ENCODE results near the gene E2F2. TPM values are rescaled to one million over a fixed set of nuclear protein-coding genes. Genes with fewer than 3 reads are reported as not detected.

Gene E2F2
- total RNA-seq, 1 experiment from 2014 or later = 8.1 TPM

DNA sequence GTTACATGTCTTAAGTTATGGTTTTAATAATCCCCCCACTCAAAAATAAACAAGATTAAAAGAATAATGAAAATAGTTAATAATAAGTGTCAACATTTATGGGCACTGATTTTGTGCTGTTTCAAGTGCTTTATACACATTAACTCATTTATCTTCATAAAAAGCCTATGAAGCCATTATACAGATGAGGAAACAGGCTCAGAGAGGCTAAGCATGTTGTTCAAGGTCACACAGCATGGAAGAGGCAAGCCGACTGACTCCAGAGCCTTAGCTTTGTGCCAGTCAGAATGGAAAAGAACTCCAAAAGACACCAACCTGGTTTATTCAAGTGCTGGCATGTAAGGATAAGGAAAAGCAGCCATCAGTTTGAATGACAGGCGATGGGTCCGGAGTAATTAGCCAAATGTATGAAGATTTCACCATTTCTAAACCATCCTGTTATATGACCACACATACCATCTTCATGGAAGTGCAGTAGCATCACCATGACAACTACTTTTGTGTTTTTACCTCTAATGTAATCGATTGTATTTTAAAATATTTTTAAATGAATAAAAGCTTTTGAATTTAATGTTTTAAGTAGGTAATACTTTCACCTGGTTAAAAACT, 42.6 kb upstream of the E2F2 start:
- no TSS peak for BruUV-seq (replicated peaks)
- no peak overlapping the region for H3K4me3 Mint-ChIP-seq (ENCODE audit: low read depth, unreplicated experiment)
- H3K9me3 Mint-ChIP-seq (ENCODE audit: low read depth, unreplicated experiment) = no peaks in the 10 kb centered on the region
- peaks cover 6% of the 10 kb centered on the region for H3K27me3 Mint-ChIP-seq (ENCODE audit: unreplicated experiment)
- TF ChIP-seq, protein P1, sequence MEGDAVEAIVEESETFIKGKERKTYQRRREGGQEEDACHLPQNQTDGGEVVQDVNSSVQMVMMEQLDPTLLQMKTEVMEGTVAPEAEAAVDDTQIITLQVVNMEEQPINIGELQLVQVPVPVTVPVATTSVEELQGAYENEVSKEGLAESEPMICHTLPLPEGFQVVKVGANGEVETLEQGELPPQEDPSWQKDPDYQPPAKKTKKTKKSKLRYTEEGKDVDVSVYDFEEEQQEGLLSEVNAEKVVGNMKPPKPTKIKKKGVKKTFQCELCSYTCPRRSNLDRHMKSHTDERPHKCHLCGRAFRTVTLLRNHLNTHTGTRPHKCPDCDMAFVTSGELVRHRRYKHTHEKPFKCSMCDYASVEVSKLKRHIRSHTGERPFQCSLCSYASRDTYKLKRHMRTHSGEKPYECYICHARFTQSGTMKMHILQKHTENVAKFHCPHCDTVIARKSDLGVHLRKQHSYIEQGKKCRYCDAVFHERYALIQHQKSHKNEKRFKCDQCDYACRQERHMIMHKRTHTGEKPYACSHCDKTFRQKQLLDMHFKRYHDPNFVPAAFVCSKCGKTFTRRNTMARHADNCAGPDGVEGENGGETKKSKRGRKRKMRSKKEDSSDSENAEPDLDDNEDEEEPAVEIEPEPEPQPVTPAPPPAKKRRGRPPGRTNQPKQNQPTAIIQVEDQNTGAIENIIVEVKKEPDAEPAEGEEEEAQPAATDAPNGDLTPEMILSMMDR (IDR thresholded peaks at IDR 0.05; ENCODE audit: unreplicated experiment) = no peak
- no peak overlapping the region for H3K27ac Mint-ChIP-seq (ENCODE audit: unreplicated experiment)
- intact Hi-C loops (cut with micrococcal nuclease; ENCODE audit: unreplicated experiment) = no loop called here
- H3K4me1 Mint-ChIP-seq (ENCODE audit: low read depth, unreplicated experiment) = peaks cover 36% of the 10 kb centered on the region
- H3K36me3 Mint-ChIP-seq (ENCODE audit: insufficient read depth, unreplicated experiment) = peaks cover 1% of the 10 kb centered on the region
- DNase-seq = no peak
- CTCF ChIA-PET = interaction anchor here (0.5 kb wide), 1 partner anchor 1518 kb away, joined by 4 read pairs; no protein-coding TSS in a partner anchor

DNA sequence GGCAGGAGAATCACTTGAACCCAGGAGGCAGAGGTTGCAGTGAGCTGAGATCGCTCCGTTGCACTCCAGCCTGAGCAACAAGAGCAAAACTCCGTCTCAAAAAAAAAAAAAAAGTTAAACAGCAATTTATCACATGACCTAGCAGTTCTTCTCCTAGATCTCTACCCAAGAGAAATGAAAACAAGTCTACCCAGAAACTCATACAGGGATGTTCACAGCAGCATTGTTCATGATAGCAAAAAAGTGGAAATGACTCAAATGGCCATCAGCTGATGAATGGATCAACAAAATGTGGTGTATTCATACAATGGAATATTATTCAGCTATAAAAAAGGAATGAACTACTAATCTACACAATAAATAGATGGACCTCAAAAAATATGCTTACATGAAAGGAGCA, 40.4 kb upstream of the E2F2 start:
- Mint-ChIP-seq H3K36me3 (ENCODE audit: insufficient read depth, unreplicated experiment) (peaks cover 6% of the 10 kb centered on the region), H3K9me3 (ENCODE audit: low read depth, unreplicated experiment) (no peaks in the 10 kb centered on the region), H3K27me3 (ENCODE audit: unreplicated experiment) (peaks cover 15% of the 10 kb centered on the region), H3K27ac (ENCODE audit: unreplicated experiment) (no peak overlapping the region), H3K4me1 (ENCODE audit: low read depth, unreplicated experiment) (peaks cover 25% of the 10 kb centered on the region), H3K4me3 (ENCODE audit: low read depth, unreplicated experiment) (no peak overlapping the region)
- no peak for DNase-seq
- no TSS peak for BruUV-seq (replicated peaks)
- CTCF ChIA-PET = no interaction called here
- TF ChIP-seq, protein P1 (IDR thresholded peaks at IDR 0.05; ENCODE audit: unreplicated experiment) = no peak
- intact Hi-C loops (cut with micrococcal nuclease; ENCODE audit: unreplicated experiment) = no loop called here

DNA sequence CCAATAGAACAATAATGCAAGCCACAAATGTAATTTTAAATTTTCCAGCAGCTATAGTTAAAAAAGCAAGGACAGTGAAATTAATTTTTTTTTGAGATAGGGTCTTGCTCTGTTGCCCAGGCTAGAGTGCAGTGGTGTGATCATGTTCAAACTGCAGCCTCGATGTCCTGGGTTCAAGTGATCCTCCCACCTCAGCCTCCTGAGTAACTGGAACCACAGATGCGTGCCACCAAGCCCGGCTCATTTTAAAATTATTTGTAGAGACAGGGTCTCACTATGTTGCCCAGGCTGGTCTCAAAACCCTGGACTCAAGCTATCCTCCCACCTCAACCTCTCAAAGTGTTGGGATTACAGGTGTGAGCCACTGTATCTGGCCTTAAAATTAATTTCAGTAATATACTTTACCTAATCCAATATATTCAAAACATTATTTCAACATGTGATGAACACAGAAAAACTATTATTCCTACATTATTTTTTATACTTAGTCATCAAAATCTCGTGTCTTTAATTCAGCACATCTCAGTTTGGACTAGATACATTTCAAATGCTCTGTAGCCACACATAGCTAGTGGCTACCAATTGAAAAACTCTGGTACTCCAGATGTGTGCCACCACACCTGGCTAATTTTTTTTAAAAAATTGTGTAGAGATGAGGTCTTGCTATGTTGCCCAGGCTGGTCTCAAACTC, 39.1 kb upstream of the E2F2 start:
- DNase-seq = no peak
- Mint-ChIP-seq H3K4me3 (ENCODE audit: low read depth, unreplicated experiment) (no peak overlapping the region), H3K9me3 (ENCODE audit: low read depth, unreplicated experiment) (no peaks in the 10 kb centered on the region), H3K27ac (ENCODE audit: unreplicated experiment) (no peak overlapping the region), H3K36me3 (ENCODE audit: insufficient read depth, unreplicated experiment) (peaks cover 6% of the 10 kb centered on the region), H3K4me1 (ENCODE audit: low read depth, unreplicated experiment) (peaks cover 17% of the 10 kb centered on the region), H3K27me3 (ENCODE audit: unreplicated experiment) (peaks cover 15% of the 10 kb centered on the region)
- BruUV-seq (replicated peaks) = no TSS peak
- TF ChIP-seq, protein P1 (IDR thresholded peaks at IDR 0.05; ENCODE audit: unreplicated experiment) = no peak
- CTCF ChIA-PET = no interaction called here
- intact Hi-C loops (cut with micrococcal nuclease; ENCODE audit: unreplicated experiment) = no loop called here

DNA sequence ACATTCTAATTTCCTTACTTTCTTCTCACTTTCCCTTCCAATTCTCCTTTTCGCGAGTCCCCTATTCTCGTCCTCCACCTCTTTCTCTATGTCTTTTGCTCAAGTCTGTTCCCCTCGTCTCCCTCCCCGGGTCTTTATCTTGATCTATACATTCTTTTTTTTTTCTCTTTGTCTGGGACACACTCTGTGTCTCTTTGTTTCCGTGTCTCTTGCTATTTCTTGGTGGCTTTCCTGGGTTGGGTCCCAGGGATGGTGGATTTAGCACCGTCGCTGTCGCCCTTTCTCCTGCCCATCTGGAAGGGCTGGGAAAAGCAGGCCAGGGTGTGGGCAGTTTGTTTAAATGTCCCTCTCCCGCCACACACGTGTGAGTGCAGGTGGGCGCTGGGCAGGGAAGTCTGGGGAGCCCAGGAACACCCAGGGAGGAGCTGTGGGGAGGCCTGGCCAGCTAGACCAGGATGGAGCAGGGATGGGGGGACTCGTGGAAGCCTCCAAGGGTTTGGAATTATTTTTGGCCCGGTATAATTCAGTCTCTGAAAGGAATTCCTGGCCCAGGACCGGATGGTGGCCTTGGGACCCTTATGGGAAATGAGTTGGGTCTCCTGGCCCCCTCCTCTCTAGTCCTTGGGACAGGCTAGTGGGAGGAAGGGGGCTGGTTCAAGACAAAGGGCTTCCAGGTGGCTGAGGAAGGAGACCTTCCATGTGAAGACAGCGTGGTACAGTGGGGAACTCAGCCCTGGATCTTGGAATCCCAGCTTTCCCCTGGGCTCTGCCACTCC, 37.8 kb upstream of the E2F2 start:
- Mint-ChIP-seq H3K4me3 (ENCODE audit: low read depth, unreplicated experiment) (peak overlapping the region; percentile 68), H3K4me1 (ENCODE audit: low read depth, unreplicated experiment) (peaks cover 10% of the 10 kb centered on the region), H3K27me3 (ENCODE audit: unreplicated experiment) (peaks cover 15% of the 10 kb centered on the region), H3K36me3 (ENCODE audit: insufficient read depth, unreplicated experiment) (peaks cover 6% of the 10 kb centered on the region), H3K9me3 (ENCODE audit: low read depth, unreplicated experiment) (no peaks in the 10 kb centered on the region), H3K27ac (ENCODE audit: unreplicated experiment) (peak overlapping the region; percentile 34)
- DNase-seq = no peak
- intact Hi-C loops (cut with micrococcal nuclease; ENCODE audit: unreplicated experiment) = no loop called here
- CTCF ChIA-PET = no interaction called here
- TF ChIP-seq, protein P1 (IDR thresholded peaks at IDR 0.05; ENCODE audit: unreplicated experiment) = no peak
- no TSS peak for BruUV-seq (replicated peaks)
